Iris pigment epithelial cell (primary cell): ENCODE data around the gene HABP4.
A peak's percentile ranks its signal among the peaks of the same experiment; 100 is the strongest.

ENCODE experiments used
- DNase-seq: peaks from one replicate; pipeline ENCODE4 v3.0.0-alpha.2; 2011; ENCODE audit warnings: low read depth

The HABP4 gene, protein sequence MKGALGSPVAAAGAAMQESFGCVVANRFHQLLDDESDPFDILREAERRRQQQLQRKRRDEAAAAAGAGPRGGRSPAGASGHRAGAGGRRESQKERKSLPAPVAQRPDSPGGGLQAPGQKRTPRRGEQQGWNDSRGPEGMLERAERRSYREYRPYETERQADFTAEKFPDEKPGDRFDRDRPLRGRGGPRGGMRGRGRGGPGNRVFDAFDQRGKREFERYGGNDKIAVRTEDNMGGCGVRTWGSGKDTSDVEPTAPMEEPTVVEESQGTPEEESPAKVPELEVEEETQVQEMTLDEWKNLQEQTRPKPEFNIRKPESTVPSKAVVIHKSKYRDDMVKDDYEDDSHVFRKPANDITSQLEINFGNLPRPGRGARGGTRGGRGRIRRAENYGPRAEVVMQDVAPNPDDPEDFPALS

DNA sequence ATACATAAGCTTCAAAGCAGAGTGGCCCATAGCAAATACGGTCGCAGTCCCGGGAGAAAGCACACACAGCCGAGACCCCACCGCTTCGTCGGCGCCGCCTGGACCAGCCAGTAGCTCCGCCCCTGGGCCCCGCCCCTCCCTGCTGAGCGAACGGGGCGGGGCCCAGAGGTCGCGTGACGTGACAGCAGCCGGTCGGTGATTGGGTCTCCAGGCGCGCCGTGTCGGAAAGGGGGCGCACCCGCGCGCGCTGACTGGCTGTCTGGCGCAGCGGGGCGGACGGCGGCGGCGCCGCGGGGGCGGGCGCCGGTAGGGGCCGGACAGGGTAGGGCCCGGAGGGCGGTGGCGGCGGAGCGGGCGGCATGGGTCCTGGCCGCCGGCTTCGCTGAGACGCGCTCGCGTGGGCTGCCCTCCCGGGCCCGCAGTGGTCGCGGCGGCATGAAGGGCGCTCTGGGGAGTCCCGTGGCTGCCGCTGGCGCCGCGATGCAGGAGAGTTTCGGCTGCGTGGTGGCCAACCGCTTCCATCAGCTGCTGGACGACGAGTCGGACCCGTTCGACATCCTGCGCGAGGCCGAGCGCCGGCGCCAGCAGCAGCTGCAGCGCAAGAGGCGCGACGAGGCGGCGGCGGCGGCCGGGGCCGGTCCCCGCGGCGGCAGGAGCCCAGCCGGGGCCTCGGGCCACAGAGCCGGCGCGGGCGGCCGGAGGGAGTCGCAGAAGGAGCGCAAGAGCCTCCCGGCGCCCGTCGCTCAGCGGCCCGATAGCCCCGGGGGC is at the start of gene HABP4:
Gene HABP4, plus strand, starts transcription at position 325 of the 768 bp plus-strand sequence. Its CDS starts 111 bp downstream, at position 436.
- DNase-seq = peak; percentile 93

DNA sequence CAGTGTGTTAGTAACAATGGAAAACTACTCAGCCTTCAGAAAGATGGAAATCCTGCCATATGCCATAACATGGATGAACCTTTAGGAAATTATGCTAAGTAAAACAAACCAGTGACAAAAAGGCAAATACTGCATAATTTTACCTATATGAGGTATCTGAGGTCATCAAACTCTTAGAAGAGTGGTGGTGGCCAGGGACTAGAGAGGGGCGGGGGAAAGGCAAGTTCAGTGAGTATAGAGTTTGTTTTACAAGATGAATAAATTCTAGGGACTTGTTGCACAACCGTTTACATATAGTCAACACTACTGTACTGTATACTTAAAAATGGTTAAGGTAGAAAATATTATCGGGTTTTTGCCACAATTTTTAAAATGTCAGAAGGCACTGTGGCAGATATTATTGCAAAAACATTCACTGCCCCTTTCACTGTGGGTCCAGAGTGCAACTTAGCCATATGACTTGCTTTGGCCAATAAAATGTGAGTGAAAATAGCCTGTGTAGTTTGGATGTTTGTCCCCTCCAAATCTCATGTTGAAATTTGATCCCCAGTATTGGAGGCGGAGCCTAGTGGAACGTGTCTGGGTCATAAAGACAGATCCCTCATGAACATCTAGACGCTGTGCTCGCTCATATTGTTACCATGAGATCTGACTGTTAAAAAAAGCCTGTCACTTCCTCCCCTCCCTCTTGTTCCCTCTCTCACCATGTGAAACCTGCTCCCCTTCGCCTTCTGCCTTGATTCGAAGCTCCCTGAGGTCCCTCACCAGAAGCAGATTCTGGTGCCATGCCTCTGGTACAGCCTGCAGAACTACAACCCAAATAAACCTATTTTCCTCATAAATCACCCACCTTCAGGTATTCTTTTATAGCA is 41.3 kb upstream of the HABP4 start:
- no peak for DNase-seq

DNA sequence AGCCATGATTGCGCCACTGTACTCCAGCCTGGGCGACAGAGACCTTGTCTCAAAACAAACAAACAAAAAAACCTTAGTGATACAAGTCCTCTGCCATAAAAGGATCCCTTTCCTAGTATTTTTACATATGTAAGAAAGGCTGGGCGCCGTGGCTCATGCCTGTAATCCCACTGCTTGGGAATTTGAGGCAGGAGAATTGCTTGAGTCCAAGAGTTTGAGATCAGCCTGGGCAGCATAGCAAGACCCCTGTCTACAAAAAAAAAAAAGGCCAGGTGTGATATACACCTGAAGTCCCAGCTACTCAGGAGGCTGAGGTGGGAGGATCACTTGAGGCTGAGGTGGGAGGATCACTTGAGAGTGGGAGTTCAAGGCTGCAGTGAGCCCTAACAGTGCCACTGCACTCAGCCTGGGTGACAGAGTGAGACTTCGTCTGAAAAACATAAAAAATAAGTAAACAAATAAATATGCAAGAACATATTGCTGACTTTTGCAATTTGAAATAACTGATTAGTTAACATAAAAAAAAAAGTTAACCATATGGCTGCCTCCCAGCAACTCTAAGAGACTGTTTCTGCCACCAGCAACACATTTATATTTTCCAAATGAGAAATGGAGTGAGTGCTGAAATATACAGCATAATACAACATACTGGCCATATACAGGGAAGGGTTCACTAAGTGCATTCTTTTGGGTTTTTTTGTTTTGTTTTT is 38.7 kb upstream of the HABP4 start:
- no peak for DNase-seq

DNA sequence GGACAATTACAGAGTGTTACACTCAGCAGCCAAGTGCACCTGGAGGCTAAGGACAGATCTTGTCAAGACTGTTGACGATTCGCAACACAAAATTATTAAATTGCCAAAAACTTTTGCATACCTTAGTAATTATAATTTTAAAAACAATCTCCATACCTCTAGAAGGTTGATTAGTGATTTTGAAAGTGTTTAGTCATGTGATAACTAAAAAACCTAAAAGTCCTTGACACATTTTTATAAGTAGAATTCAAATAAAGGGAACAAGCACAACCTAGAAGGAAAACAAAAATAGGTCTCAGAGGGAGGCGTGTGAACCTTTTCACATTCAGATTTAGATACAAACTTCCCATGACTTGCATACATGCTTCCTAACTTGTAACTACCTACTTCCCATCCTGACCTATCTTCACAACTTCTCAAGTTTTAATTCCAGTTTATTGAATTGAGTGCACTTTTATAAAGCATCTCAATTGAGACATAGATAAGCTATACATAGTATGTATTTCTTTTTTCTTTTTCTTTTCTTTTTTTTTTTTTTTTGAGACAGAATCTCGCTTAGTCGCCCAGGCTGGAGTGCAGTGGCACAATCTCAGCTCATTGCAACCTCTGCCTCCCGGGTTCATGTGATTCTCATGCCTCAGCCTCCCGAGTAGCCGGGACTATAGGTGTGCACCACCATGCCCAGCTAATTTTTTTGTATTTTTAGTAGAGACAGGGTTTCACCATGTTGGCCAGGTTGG is 37.6 kb upstream of the HABP4 start:
- no peak for DNase-seq

DNA sequence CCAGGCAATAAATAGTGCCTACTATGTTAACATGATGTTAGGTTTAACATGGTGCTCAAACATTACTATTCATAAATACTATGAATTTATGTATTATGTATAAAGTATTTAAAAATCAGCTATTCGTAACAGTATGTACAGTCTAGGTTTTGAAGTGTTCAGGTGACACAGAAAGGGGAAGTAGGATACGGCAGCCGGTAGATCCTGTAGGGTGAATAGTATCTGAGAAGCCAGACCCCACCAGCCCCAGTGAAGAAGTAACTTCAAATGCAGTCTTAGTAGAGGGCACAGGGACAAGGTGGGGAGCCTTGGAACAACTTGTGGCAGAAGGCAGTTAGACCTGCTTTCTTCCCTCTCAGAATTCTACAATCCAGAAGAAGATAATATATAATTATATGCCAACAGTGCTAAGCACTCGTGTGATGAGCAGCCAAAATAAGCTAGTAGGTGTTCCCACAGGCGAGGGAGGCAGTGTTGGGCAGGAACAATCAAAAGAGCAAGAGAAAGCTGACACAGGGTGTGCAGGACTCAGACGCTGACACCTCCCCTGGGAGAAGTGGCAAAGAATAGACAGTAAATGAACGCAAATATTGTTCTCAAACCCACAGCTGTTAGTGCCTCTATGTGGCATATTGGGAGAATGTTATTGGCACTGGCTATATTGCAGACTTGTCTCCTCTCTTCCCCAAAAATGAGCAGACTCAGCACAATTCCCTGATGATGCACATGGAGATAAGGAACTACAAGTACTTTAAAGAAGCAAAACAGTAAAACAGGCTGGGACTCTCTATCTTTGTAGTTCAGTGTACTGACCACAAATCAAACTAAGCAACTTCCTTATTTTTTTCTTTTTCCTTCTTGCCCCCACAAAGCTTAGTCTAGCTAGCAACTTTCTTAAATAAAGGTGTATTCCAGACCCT is 36.4 kb upstream of the HABP4 start:
- DNase-seq = no peak

DNA sequence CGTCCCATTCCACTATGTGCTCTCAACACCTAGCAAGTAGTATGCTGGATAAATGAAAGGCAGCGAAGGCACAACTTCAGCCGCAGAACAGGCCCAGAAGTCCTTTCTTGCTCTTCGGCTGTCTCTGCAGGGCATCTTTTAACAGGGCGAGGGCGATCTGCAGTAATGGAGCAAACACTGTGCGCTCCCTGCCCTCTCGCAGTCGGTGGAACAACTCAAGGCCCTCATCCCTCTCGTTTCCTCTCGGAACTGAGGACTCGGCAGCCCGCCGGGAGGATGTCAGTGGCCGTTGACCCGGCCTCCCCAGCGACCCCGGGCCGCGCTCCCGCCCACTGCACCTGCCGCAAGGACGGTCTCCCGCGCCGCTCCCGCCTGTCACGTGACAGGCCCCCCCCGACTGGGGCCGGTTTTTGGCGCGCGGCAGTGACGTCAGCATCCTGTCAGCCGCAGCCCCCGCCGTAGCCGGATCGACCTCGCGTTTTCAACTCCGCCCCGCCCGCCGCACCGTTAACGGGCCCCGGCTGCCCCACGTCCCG is 32.9 kb upstream of the HABP4 start:
- peak; percentile 78 for DNase-seq

DNA sequence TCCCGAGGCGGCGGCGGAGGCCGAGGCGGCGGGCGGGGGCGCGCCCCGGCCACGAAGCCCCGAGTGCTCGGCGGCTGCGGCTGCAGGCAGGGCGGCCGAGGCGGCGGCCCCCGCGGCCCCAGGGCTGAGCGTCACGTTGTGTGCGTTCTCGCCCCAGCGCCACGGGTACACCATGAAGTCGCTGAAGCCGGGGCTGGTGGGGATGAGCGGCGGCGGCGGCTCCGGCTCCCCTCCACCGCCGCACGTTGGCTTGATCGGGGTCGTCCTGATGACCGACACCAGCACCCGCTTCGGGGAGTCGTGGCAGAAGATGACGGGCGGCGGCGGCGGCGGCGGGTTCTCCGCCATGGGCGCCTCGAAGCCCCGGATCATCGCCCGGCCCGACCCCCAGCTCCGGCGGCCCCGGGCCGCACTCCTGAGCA is 32.3 kb upstream of the HABP4 start:
- peak; percentile 7 for DNase-seq

DNA sequence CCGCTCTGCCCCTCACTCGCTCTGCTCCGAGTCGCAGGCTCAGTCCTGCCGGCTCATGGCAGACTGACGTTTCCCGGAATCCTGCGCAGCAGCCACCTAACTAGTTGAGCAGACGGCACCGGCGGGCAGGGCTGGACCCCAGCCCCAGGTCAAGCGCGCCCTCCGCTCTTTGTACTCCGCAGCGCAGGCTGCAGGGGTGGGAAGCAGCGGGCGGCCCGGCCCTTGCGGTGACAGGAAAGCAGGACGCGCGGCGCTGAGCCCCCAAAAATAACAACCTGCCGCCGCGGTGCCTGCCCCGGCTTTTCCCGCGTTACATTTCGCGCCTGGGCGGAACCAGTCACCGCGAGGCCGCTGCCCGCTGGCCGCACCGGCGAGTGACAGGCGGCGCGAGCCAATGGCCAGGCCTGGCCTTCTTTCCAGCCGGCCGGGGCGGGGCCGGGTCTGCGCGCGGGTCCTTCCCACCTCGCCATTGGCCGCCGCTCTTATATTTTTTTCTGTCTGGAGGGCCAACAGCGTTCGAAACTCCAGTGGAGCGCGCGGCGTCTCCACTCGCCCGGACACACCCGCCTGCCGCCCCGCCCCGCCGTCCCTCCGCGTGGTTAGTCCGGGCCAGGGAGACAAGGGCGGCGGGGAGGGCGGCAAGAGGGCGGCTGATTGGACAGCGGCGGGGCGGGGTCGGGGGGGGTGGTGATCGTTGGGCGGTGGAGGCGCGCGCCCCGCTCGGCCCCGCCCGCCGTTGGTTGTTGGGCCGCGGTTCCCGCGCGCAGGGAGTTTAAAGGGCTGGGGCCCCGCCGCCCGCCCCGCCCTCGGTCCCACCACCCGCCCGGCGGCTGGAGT is 31.7 kb upstream of the HABP4 start, which contains the start of gene ZNF367:
Gene ZNF367, minus strand, starts transcription at position 288 of the 837 bp plus-strand sequence. CDS start 338 bp downstream, outside the sequence.
- DNase-seq = peak; percentile 99

DNA sequence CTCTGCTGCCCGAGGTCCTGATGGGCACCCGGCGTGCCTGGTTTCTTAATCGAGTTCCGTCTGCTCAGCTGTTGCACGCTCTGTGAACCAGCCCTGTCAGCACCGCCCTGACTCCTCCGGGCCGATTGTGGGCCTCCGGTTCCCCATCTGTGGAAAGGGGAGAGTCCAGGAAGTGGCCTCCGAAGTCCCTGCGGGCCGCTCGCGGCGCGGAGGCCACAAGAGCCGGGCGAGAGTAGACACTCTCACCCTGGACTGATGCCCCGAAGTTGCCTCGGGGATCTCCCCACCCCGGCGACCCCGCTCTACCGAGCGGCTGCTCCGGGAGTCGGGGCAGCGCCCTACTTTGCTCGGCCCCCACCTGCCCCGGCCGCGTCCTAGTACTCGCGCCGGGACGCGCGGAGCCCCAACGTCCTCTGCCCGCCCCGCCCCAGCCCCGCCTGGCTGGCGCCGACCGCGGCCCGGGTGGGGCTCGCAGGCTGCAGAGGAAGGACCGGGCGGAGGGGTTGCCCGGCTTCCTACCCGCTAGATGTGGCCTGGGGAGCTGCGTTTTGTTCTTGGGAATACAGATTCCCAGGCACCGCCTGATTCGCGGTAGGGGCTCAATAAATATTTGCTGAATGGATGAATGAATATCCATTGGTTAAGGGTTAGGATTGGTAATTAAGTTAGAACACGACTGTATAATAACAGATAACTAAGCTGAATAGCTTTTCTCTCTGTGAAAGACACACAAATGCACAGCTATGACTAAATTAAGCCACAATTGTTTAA is 30.9 kb upstream of the HABP4 start:
- peak; percentile 27 for DNase-seq

DNA sequence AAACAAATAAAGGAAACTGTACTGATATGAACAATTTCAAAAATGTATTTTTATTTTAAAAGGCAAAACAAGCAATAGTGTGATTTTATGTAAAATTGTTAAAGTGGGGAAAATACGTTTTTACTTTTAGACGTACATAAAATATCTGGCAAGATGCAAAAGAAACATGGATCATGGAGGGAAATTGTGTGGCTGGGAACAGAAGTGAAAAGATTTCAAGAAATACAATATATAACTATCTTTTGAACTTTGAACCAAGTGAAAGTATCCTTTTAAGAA is 30.3 kb upstream of the HABP4 start:
- no peak for DNase-seq

DNA sequence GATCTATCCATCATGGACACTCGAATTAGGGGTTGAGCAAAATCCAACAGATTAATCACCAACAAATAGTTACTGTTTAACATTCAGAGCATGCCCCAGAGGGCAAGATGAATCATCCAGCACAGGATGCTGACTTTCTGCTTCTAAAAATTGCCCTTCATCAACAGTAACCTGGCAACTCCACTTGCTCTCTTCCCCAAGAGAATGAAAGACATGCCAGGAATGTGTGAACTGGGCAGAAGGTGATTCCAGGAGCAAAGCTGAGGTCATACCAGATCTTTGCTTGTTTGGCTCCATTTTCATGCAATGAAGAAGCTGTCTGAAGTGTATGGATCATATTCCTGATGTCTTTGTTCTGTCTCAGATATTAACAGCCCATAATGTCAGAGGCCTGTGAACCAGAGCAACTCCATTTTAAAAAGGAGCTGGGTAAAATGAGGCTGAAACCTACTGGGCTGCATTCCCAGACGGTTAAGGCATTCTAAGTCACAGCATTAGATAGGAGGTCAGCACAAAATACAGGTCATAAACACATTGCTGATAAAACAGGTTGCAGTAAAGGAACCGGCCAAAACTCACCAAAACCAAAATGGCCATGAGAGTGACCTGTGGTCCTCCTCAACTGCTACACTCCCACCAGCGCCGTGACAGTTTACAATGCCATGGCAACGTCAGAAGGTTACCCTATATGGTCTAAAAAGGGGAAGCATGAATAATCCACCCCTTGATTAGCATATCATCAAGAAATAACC is 29.3 kb upstream of the HABP4 start:
- DNase-seq = peak; percentile 95

DNA sequence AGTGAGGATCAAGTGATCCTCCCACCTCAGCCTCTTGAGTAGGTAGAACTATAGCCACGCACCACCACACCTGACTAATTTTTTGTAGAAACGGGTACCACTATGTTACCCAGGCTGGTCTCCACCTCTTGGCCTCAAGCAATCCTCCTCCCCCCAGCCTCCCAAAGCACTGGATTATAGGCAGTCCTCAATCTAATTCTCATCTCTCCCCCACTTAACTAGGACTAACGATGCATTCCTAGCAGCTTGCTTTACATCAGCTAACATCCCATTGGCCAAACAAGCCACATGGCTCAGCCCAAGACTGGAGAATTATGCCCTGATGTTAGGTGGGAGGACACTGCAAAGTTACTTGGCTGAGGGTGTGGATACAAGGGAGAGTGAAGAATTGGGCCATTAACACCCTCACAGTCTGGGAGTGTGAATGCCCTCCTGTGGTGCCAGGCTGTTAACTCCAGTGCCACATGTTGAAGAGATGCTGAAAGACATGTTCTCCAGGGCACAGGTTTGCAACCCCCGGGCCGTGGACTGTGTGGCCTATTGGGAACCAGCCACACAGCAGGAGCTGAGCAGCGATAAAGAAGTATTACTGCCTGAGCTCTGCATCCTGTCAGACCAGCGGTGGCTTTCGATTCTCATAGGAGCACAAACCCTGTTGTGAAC is 26.5 kb upstream of the HABP4 start:
- DNase-seq = no peak

DNA sequence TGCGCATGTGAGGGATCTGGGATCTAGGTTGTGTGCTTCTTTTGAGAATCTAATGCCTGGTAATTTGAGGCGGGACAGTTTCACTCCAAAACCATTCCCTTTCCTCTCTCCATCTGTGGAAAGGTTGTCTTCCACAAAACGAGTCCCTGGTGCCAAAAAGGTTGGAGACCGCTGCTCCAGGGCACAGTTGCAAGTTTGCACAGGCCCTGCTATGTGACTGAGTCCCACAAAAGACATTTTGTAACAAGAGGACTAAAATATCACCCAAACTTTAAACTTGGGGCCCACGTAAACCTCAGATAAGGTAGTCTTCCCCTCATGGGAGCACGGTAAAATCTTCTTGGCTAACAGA is 26.0 kb upstream of the HABP4 start:
- DNase-seq = no peak

DNA sequence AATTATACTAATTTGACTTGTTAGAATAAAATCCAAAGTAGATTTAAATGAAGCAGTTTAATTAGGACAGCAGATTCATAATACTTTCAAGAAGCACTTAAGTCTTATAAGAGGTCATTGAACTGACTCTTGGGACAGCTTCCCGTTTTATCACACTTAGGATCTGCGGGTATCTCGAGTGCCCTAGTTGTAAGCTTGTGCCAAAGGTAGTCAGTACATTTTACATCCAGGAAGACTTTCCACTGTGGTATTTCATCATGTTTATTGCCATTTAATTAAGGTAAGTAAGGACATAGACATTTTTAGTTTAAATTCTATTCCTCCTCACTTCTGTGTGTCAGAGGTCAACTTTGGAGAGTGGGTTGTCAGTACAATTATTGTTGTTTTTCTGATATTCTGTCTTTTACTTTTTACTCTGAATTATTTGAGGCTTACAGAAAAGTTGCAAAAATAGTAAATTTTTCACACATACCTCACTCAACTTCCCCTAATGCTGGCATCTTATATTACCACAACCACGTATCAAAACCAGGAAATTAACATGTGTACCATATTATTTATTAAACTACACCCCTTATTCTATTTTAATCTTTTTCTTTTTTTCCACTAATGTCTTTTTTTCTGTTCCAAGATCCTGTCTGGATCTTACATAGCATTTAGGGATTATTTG is 24.3 kb upstream of the HABP4 start:
- DNase-seq = no peak

DNA sequence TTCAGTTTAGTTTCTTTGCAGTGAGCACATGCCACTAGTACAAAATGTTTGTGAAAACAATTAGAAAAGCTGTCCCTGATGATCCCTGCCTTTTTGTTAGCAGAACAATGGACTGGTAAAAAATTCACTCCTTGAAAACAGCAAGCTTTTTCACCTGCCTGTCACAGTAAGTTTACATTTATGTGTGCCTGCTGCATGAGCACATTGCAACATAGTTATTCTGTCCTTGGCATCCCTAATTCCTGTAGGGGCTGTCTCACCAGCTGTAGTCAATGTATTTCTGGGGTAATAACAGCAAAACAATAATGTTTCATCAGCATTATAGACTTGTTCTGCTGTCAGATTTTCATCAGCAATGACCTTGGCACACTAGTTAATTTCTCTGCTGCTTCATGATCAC is 20.2 kb upstream of the HABP4 start:
- DNase-seq = no peak

DNA sequence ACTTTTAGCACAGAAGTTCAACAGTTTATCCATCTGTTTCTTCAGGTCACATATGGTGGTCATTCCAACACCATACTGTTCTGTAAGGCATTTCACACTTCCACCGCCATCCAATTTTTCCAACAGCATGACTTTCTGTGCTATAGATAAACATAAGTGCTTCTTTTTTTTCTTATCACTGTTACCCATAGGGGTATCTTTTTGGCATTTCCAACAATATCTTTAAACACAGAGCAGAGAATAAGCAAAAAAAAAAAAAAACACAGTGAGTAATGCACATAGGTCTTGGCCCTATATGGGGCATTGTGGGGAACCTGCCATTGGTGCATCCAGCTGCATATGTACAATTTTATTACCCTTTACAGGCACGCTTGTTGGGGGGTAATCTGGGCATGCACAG is 19.6 kb upstream of the HABP4 start:
- no peak for DNase-seq
